Measurements from ENCODE around the gene KRTAP20-4.

The KRTAP20-4 gene

GRCh38 chr21:30668776-30669175, 48.3 kb downstream of the KRTAP20-4 start:
- no peak for DNase-seq
